H1 (cell line): Measurements from ENCODE around the gene CBFA2T2. TPM values are rescaled to one million over a fixed set of nuclear protein-coding genes. Genes with fewer than 3 reads are reported as not detected.

Experiments
- CTCF ChIA-PET: fragments of 300-600 bp; sonication (Branson Sonifier 250); formaldehyde crosslinking; loops from one replicate; lab custom pipeline; 2021; ENCODE audit not compliant: partially characterized antibody; lab: Charles Lee
- POLR2A ChIA-PET: fragments of 300-600 bp; sonication (Branson Sonifier 250); formaldehyde crosslinking; loops from one replicate; lab custom pipeline; 2021; ENCODE audit warnings: inconsistent platforms; ENCODE audit not compliant: partially characterized antibody; lab: Charles Lee
- DNase-seq, 2 experiments: peaks; one replicate each; pipeline versions ENCODE4 v3.0.0 to v3.0.0-alpha.2; 2010 to 2022; ENCODE audit warnings: low spot score in 2 of 2, low read depth in 1 of 2, mixed read lengths in 1 of 2
- FAIRE-seq: peaks from 2 replicates; lab custom pipeline; 2011; peaks lifted over from hg19 to GRCh38; lab: Jason Lieb, UNC
- H2AFZ ChIP-seq: 2 replicates; pipeline ENCODE4 v1.8.1; 2012; ENCODE audit warnings: low read length, inconsistent platforms
- H2AK5ac ChIP-seq: 2 replicates; pipeline ENCODE4 v1.6.1; 2013; ENCODE audit warnings: low read depth, low read length
- H2BK120ac ChIP-seq: replicated peaks from 2 replicates; pipeline ENCODE3; 2013; ENCODE audit warnings: low read depth, low read length, inconsistent platforms
- H2BK12ac ChIP-seq: 2 replicates; pipeline ENCODE4 v1.6.1; 2013; ENCODE audit warnings: low read depth, low read length
- H2BK15ac ChIP-seq: 2 replicates; pipeline ENCODE4 v1.6.1; 2013; ENCODE audit warnings: low read length
- H2BK20ac ChIP-seq: 2 replicates; pipeline ENCODE4 v1.6.1; 2013; ENCODE audit warnings: low read length
- H2BK5ac ChIP-seq: 2 replicates; pipeline ENCODE4 v1.6.1; 2013; ENCODE audit warnings: low read depth, low read length
- H3K14ac ChIP-seq: 2 replicates; pipeline ENCODE4 v1.6.1; 2013; ENCODE audit warnings: inconsistent platforms; ENCODE audit not compliant: insufficient read length
- H3K18ac ChIP-seq: 2 replicates; pipeline ENCODE4 v1.6.1; 2013; ENCODE audit warnings: low read length; ENCODE audit errors: extremely low read depth
- H3K23ac ChIP-seq: 2 replicates; pipeline ENCODE4 v1.6.1; 2013; ENCODE audit warnings: inconsistent platforms; ENCODE audit not compliant: insufficient read length
- H3K23me2 ChIP-seq: 2 replicates; pipeline ENCODE4 v1.6.1; 2013; ENCODE audit warnings: low read depth, low read length
- H3K27ac ChIP-seq: 2 replicates; pipeline ENCODE4 v1.6.1; 2011; ENCODE audit warnings: low read depth, low read length, inconsistent platforms
- H3K27me3 ChIP-seq, 4 experiments: replicated peaks in 1 of 4; 1 replicate in 1 of 4; 2 replicates in 3 of 4; pipeline versions ENCODE4 v1.6.1 to v1.8.1; 2011 to 2013; ENCODE audit warnings: low read length in 3 of 4, mild to moderate bottlenecking in 3 of 4, inconsistent platforms in 2 of 4, mixed read lengths in 2 of 4, moderate library complexity in 1 of 4; ENCODE audit not compliant: control insufficient read depth in 3 of 4, insufficient read depth in 3 of 4; ENCODE audit errors: extremely low read depth in 1 of 4
- H3K36me3 ChIP-seq, 4 experiments: 2 replicates each; pipeline versions ENCODE4 v1.6.1 to v1.8.1; 2011 to 2013; ENCODE audit warnings: mild to moderate bottlenecking in 4 of 4, low read length in 3 of 4, moderate library complexity in 2 of 4, control low read depth in 1 of 4, inconsistent platforms in 1 of 4; ENCODE audit not compliant: insufficient read depth in 4 of 4, control insufficient read depth in 2 of 4
- H3K4ac ChIP-seq: replicated peaks from 2 replicates; pipeline ENCODE3; 2013; ENCODE audit warnings: low read length, low read depth, mixed read lengths, inconsistent platforms; ENCODE audit not compliant: insufficient read length
- H3K4me1 ChIP-seq, 4 experiments: replicated peaks in 1 of 4; 1 replicate in 1 of 4; 2 replicates in 3 of 4; pipeline versions ENCODE4 v1.6.1 to v1.8.1; 2011 to 2013; ENCODE audit warnings: low read length in 3 of 4, inconsistent platforms in 2 of 4, mixed read lengths in 1 of 4; ENCODE audit not compliant: insufficient read depth in 4 of 4, control insufficient read depth in 3 of 4
- H3K4me2 ChIP-seq, 2 experiments: 2 replicates each; pipeline versions ENCODE4 v1.6.1 to v1.8.1; 2011 to 2013; ENCODE audit warnings: low read depth in 2 of 2, low read length in 2 of 2, control low read depth in 1 of 2, inconsistent platforms in 1 of 2, mild to moderate bottlenecking in 1 of 2; ENCODE audit not compliant: insufficient read depth in 1 of 2
- H3K4me3 ChIP-seq, 4 experiments: fragments of 200-600, 300-600 bp in 1 of 4; sonication (generic), shearing (Covaris generic), sonication (Bioruptor Twin) in 1 of 4; 2 replicates each; pipeline versions ENCODE4 v1.5.1 to v1.8.1; 2011 to 2016; ENCODE audit warnings: low read length in 4 of 4, low read depth in 3 of 4, control low read depth in 2 of 4, inconsistent platforms in 2 of 4, mild to moderate bottlenecking in 2 of 4, mixed read lengths in 1 of 4, moderate library complexity in 1 of 4; ENCODE audit not compliant: insufficient read depth in 2 of 4; ENCODE audit errors: extremely low read depth in 1 of 4
- H3K56ac ChIP-seq: replicated peaks from 2 replicates; pipeline ENCODE3; 2013; ENCODE audit warnings: low read depth, mild to moderate bottlenecking, mixed read lengths, low read length, inconsistent platforms; ENCODE audit not compliant: insufficient read length
- H3K79me1 ChIP-seq: 2 replicates; pipeline ENCODE4 v1.6.1; 2013; ENCODE audit warnings: low read depth, low read length, control low read depth
- H3K79me2 ChIP-seq, 2 experiments: 2 replicates each; pipeline versions ENCODE4 v1.6.1 to v1.8.1; 2012 to 2013; ENCODE audit warnings: low read length in 2 of 2, mild to moderate bottlenecking in 2 of 2, inconsistent platforms in 1 of 2; ENCODE audit not compliant: insufficient read depth in 2 of 2, control insufficient read depth in 1 of 2
- H3K9ac ChIP-seq, 4 experiments: replicated peaks in 1 of 4; 1 replicate in 1 of 4; 2 replicates in 3 of 4; pipeline versions ENCODE4 v1.6.1 to v1.8.1; 2011 to 2013; ENCODE audit warnings: low read depth in 3 of 4, low read length in 3 of 4, control low read depth in 2 of 4, mild to moderate bottlenecking in 2 of 4, moderate library complexity in 2 of 4, inconsistent platforms in 1 of 4; ENCODE audit errors: extremely low read depth in 1 of 4
- H3K9me3 ChIP-seq, 2 experiments: 2 replicates each; pipeline versions ENCODE4 v1.6.1 to v1.8.1; 2012 to 2013; ENCODE audit warnings: mild to moderate bottlenecking in 2 of 2, moderate library complexity in 2 of 2, control low read depth in 1 of 2, inconsistent platforms in 1 of 2, low read depth in 1 of 2, low read length in 1 of 2, mixed read lengths in 1 of 2; ENCODE audit not compliant: insufficient read depth in 2 of 2
- H4K20me1 ChIP-seq, 2 experiments: replicated peaks in 1 of 2; 2 replicates each; pipeline versions ENCODE3 to v1.8.1; 2011 to 2013; ENCODE audit warnings: inconsistent platforms in 2 of 2, low read length in 2 of 2, mild to moderate bottlenecking in 1 of 2; ENCODE audit not compliant: insufficient read depth in 2 of 2, control insufficient read depth in 1 of 2
- H4K5ac ChIP-seq: 2 replicates; pipeline ENCODE4 v1.6.1; 2013; ENCODE audit warnings: low read length, low read depth, mixed read lengths, inconsistent platforms; ENCODE audit not compliant: insufficient read length
- H4K8ac ChIP-seq: 2 replicates; pipeline ENCODE4 v1.8.0; 2013; ENCODE audit warnings: mild to moderate bottlenecking, moderate library complexity, low read length, inconsistent platforms; ENCODE audit not compliant: insufficient read depth; ENCODE audit errors: extremely low read depth
- H4K91ac ChIP-seq: replicated peaks from 2 replicates; pipeline ENCODE3; 2013; ENCODE audit warnings: low read length, mixed read lengths, inconsistent platforms; ENCODE audit not compliant: insufficient read length
- ATF2 ChIP-seq: IDR thresholded peaks from 2 replicates; pipeline ENCODE4 v1.6.1; 2012; ENCODE audit warnings: low read length, inconsistent platforms
- BACH1 ChIP-seq: IDR thresholded peaks from 2 replicates; pipeline ENCODE4 v1.6.1; 2012; ENCODE audit warnings: low read length, improper control_type of control experiment
- CBX5 ChIP-seq: fragments of 300-800, 300-1000 bp; sonication (generic); IDR thresholded peaks from 2 replicates; pipeline ENCODE4 v1.7.1; 2016; ENCODE audit warnings: antibody characterized with exemption, low read length, low read depth
- CHD1 ChIP-seq: IDR thresholded peaks from 2 replicates; pipeline ENCODE4 v1.6.1; 2012; ENCODE audit warnings: low read depth, low read length, improper control_type of control experiment
- MAFK ChIP-seq: IDR thresholded peaks from 2 replicates; pipeline ENCODE4 v1.6.1; 2012; ENCODE audit warnings: low read depth, mild to moderate bottlenecking, improper control_type of control experiment, low read length
- POU5F1 ChIP-seq: IDR thresholded peaks from 2 replicates; pipeline ENCODE4 v1.6.1; 2011; ENCODE audit warnings: low read depth, mild to moderate bottlenecking, low read length, moderate library complexity
- RAD21 ChIP-seq, 2 experiments: IDR thresholded peaks in 1 of 2; conservative IDR thresholded peaks in 1 of 2; 2 replicates each; pipeline ENCODE4 v1.6.1; 2011; ENCODE audit warnings: low read depth in 2 of 2, low read length in 2 of 2, improper control_type of control experiment in 1 of 2, inconsistent platforms in 1 of 2, mild to moderate bottlenecking in 1 of 2, moderate library complexity in 1 of 2
- SAP30 ChIP-seq: fragments of 300-600 bp; sonication (generic); IDR thresholded peaks from 2 replicates; pipeline ENCODE4 v1.7.1; 2012; ENCODE audit warnings: low read length, moderate library complexity, mild to moderate bottlenecking, inconsistent platforms; ENCODE audit not compliant: insufficient read depth, insufficient replicate concordance
- SUZ12 ChIP-seq: fragments of 200-600 bp; sonication (generic); IDR thresholded peaks from 2 replicates; pipeline ENCODE4 v1.6.1; 2012; ENCODE audit warnings: mild to moderate bottlenecking, inconsistent platforms, low read length, moderate library complexity, mixed read lengths
- TAF7 ChIP-seq: optimal IDR thresholded peaks from 2 replicates; pipeline ENCODE3; 2011; ENCODE audit warnings: low read depth, mild to moderate bottlenecking, inconsistent platforms, low read length, moderate library complexity, borderline replicate concordance
- WGBS, 2 experiments: shearing (Covaris generic) in 1 of 2; methylation state at CpG; one replicate each; pipeline versions ENCODE4 v1.1.6 to v1.1.7; 2013 to 2015; ENCODE audit warnings: low lambda C conversion rate in 2 of 2, mixed read lengths in 2 of 2, inconsistent platforms in 1 of 2, low coverage in 1 of 2, missing lambda C conversion rate in 1 of 2; ENCODE audit not compliant: insufficient replicate concordance in 2 of 2, insufficient coverage in 1 of 2, insufficient read length in 1 of 2; ENCODE audit errors: extremely low coverage in 1 of 2, missing lambda C conversion rate in 1 of 2; 5-methylcytosine and 5-hydroxymethylcytosine counted together
- polyA plus RNA-seq, 7 experiments: library from polyadenylated mRNA; depleted of rRNA in 3 of 7; stranded (reverse) in 5 of 7; unstranded in 2 of 7; fragments of >200 nt in 5 of 7; fragments of 200-250 nt in 2 of 7; gene quantifications; 1 replicate in 5 of 7; 2 replicates in 1 of 7; 4 replicates in 1 of 7; pipeline versions ENCODE4 v1.2.1 to v1.2.3, GENCODE V29; 2011 to 2013; ENCODE audit warnings: missing spikeins in 2 of 7, mixed read lengths in 2 of 7
- total RNA-seq: library from RNA; stranded (reverse); fragmentation: NEBNext Ultra II Directional; extraction: Animal tissue kit (Norgen Biotek cat#: 25700); gene quantifications from 2 replicates; pipeline ENCODE4 v1.2.1, GENCODE V29; 2021

Gene CBFA2T2
- total and polyA plus RNA-seq, 2 of the 8 experiments (the other 6 are each of a cell fraction or from before 2014, with no cell fraction given) = 11.6 to 12.9 TPM

GRCh38 chr20:33489495-33490022 is 337 bp upstream of the CBFA2T2 start:
- H2AFZ ChIP-seq = peak overlapping the region; percentile 16
- H2BK15ac ChIP-seq = no peak overlapping the region
- H2BK5ac ChIP-seq = peak overlapping the region; percentile 88
- H3K4me2 ChIP-seq = peak overlapping the region; percentile 50 to 77
- peak overlapping the region in 3 of 4 experiments; percentile 65 to 71 (median 66); a peak in 5 of 7 replicates for H3K9ac ChIP-seq
- peak overlapping the region; percentile 88 for H4K5ac ChIP-seq
- H3K36me3 ChIP-seq = no peaks in the 10 kb centered on the region
- POLR2A ChIA-PET = interaction anchor here (0.7 to 2.4 kb wide), 5 partner anchors 12 to 118 kb away, joined by 3 to 7 read pairs (median 3); partner anchors contain the start of gene SNTA1
- no peaks in the 10 kb centered on the region for H3K9me3 ChIP-seq
- no peak overlapping the region for H2AK5ac ChIP-seq
- DNase-seq (peak; percentile 77 to 98), FAIRE-seq (no peak)
- H3K4me1 ChIP-seq = no peaks in the 10 kb centered on the region; a peak in 1 of 7 replicates
- peak overlapping the region; percentile 81; the same call in 1 of the 2 replicates for H3K27ac ChIP-seq
- peaks cover 0 to 9% of the 10 kb centered on the region in 2 experiments; a peak in 2 of 4 replicates for H3K79me2 ChIP-seq
- H2BK120ac ChIP-seq = peak overlapping the region; percentile 22
- peaks cover 3 to 7% of the 10 kb centered on the region in 2 experiments for H4K20me1 ChIP-seq
- H4K91ac ChIP-seq = no peak overlapping the region
- no peak overlapping the region for H3K4ac ChIP-seq
- WGBS, 2 experiments = 6% methylated on average over 30 of the region's 36 CpGs; no CpG with 5 or more reads in 1 of the 2 experiments
- H3K18ac ChIP-seq = no peak overlapping the region; the same call in 1 of the 2 replicates
- peak overlapping the region; percentile 22; the same call in 1 of the 2 replicates for H4K8ac ChIP-seq
- H3K23ac ChIP-seq = no peak overlapping the region
- CTCF ChIA-PET = interaction anchor here (1.5 to 1.6 kb wide), 2 partner anchors 11 to 24 kb away, joined by 4 read pairs; no protein-coding TSS in a partner anchor
- H3K4me3 ChIP-seq = peak overlapping the region; percentile 48 to 72 (median 58); a peak in 7 of 8 replicates
- H3K79me1 ChIP-seq = no peaks in the 10 kb centered on the region; the same call in 1 of the 2 replicates
- no peak overlapping the region for H3K14ac ChIP-seq
- H3K56ac ChIP-seq = no peak overlapping the region
- H3K23me2 ChIP-seq = peaks cover 4% of the 10 kb centered on the region; the same call in 1 of the 2 replicates
- H2BK12ac ChIP-seq = no peak overlapping the region
- H2BK20ac ChIP-seq = no peak overlapping the region
- H3K27me3 ChIP-seq = no peaks in the 10 kb centered on the region
- peak; percentile 77 for TF ChIP-seq BACH1
- no peak for TF ChIP-seq RAD21 (IDR thresholded peaks at IDR 0.05 in 1 of 2, conservative IDR thresholded peaks at IDR 0.05 in 1 of 2; ENCODE audit: low read depth in 2 of 2, low read length in 2 of 2)
- TF ChIP-seq CBX5 = no peak
- TF ChIP-seq CHD1 = no peak
- no peak for TF ChIP-seq TAF7
- no peak for TF ChIP-seq SAP30
- no peak for TF ChIP-seq MAFK
- no peak for TF ChIP-seq ATF2
- TF ChIP-seq POU5F1 = no peak
- no peak for TF ChIP-seq SUZ12
